ENCODE measurements around the gene IL1R1. TPM values are rescaled to one million over a fixed set of nuclear protein-coding genes. Genes with fewer than 3 reads are reported as not detected.

Gene IL1R1
- total RNA-seq, 2 donors from 2014 or later = 112 to 289 TPM

DNA sequence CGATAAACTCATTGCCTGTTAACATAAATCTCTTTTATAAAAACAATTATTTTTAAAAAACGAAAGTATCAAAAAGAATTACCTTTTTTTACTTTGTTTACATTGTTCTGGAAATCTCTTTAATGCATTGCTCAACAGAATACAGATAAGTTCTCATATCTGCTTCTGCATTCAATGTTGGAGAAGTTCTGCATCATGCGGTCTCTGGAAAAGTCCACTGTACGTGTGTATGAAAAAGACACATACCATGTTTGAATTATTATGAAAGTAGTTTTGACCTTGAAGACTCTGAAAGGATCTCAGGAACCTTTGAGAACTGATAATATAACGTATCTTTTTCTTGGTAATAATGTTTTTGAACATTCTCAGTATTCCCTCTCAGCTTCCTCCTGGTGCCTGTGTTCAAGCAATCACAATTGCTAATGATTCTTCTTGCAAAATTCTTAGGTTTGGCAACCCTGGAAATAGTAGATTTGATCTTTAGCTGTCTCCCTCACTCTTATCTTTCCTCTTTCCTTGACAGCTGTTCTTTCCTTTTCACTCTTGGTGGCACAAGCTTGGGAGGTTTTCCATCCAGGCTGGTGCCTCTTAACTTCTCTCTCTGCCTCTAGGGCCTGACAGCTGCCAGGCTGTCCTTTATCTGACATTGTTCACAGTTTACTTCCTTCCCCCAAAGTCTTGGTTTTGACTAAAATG is 12.4 kb upstream of the IL1R1 start:
- DNase-seq (ENCODE audit: low spot score) = no peak
- no peaks in the 10 kb centered on the region for H3K4me1 ChIP-seq (replicated peaks)
- no peaks in the 10 kb centered on the region for H3K36me3 ChIP-seq
- 90% methylated on average over 5 of the region's 5 CpGs for WGBS
- no peak overlapping the region for H3K4me3 ChIP-seq
- intact Hi-C loops (cut with DNase I) = no loop called here
- TF ChIP-seq, protein P1, sequence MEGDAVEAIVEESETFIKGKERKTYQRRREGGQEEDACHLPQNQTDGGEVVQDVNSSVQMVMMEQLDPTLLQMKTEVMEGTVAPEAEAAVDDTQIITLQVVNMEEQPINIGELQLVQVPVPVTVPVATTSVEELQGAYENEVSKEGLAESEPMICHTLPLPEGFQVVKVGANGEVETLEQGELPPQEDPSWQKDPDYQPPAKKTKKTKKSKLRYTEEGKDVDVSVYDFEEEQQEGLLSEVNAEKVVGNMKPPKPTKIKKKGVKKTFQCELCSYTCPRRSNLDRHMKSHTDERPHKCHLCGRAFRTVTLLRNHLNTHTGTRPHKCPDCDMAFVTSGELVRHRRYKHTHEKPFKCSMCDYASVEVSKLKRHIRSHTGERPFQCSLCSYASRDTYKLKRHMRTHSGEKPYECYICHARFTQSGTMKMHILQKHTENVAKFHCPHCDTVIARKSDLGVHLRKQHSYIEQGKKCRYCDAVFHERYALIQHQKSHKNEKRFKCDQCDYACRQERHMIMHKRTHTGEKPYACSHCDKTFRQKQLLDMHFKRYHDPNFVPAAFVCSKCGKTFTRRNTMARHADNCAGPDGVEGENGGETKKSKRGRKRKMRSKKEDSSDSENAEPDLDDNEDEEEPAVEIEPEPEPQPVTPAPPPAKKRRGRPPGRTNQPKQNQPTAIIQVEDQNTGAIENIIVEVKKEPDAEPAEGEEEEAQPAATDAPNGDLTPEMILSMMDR (IDR thresholded peaks at IDR 0.05) = no peak
- TF ChIP-seq POLR2A (IDR thresholded peaks at IDR 0.05) (no peak), POLR2AphosphoS5 (IDR thresholded peaks at IDR 0.05) (no peak)
- H3K9me3 ChIP-seq = no peaks in the 10 kb centered on the region
- H3K27me3 ChIP-seq (replicated peaks; ENCODE audit: insufficient read depth) = no peaks in the 10 kb centered on the region
- peak overlapping the region in 1 of 2 donors; percentile 40 for H3K27ac ChIP-seq

DNA sequence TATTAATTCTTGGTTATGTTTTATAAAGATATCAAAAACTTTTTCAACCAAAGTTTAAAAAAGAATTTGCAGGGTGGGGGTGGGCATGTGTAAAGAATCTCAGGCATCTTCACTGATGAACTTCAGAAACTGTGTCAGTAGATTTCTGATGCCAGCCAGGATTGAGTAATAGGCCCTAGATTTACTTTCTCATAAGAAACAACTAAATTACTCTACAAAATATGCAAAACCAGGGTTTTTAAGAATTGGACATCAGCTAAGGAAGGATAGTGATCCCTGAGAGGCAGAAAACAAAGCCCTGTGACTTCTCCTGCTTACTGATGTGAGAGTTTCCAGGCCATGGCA is 11.9 kb upstream of the IL1R1 start:
- intact Hi-C loops (cut with DNase I) = no loop called here
- DNase-seq (ENCODE audit: low spot score) = no peak
- H3K27me3 ChIP-seq (replicated peaks; ENCODE audit: insufficient read depth) = no peaks in the 10 kb centered on the region
- no peak overlapping the region for H3K4me3 ChIP-seq
- H3K27ac ChIP-seq = peak overlapping the region; percentile 7 to 40
- no peaks in the 10 kb centered on the region for H3K4me1 ChIP-seq (replicated peaks)
- TF ChIP-seq POLR2AphosphoS5 (IDR thresholded peaks at IDR 0.05) (no peak), POLR2A (IDR thresholded peaks at IDR 0.05) (no peak)
- TF ChIP-seq, protein P1 (IDR thresholded peaks at IDR 0.05) = no peak
- no peaks in the 10 kb centered on the region for H3K36me3 ChIP-seq
- H3K9me3 ChIP-seq = no peaks in the 10 kb centered on the region

DNA sequence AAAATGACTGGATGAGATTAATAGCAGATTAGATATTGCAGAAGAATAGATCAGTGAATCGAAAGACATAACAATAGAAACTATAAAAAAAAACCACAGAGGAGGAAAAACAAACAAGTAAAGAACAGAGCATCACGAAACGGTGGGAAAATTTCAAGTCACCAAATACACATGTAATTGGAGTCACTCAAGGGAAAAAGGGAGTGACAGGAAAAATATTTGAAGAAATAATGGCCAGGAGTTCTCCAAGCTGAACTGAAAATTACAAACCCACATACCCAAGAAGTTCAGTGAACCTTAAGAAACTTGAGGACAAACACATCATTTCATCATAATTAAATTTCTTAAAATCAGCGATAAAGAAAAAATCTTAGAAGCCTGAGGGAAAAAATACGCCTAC is 11.0 kb upstream of the IL1R1 start:
- no peak for DNase-seq (ENCODE audit: low spot score)
- Histone ChIP-seq H3K4me3 (no peak overlapping the region), H3K27ac (peak overlapping the region; percentile 7 to 40), H3K36me3 (no peaks in the 10 kb centered on the region), H3K27me3 (replicated peaks; ENCODE audit: insufficient read depth) (no peaks in the 10 kb centered on the region), H3K9me3 (no peaks in the 10 kb centered on the region), H3K4me1 (replicated peaks) (no peaks in the 10 kb centered on the region)
- intact Hi-C loops (cut with DNase I) = no loop called here
- WGBS = 70% methylated on average over 5 of the region's 5 CpGs
- TF ChIP-seq POLR2A (IDR thresholded peaks at IDR 0.05) = no peak
- peak; percentile 44 for TF ChIP-seq POLR2AphosphoS5 (IDR thresholded peaks at IDR 0.05)
- TF ChIP-seq, protein P1 (IDR thresholded peaks at IDR 0.05) = no peak

DNA sequence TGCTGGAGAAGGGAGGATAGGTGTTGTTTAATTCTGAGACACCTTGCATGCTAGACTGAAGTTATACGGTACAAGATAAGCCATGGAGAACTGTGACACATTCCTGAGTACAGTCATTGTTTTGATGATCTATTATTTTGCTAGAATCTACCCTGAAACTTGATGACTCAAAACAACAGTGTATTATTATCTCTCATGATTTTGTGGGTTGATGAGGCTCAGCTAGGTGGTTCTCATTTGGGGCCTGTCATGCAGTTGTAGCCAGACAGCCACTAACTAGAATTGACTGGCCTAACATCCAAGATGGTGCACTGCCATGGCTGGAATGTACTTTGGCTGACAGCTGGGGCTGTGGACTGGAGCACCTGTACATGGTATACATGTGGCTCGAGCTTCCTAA is 5.4 kb upstream of the IL1R1 start:
- H3K36me3 ChIP-seq = no peaks in the 10 kb centered on the region
- 98% methylated on average over 2 of the region's 2 CpGs for WGBS
- TF ChIP-seq POLR2A (IDR thresholded peaks at IDR 0.05) (no peak), POLR2AphosphoS5 (IDR thresholded peaks at IDR 0.05) (no peak)
- TF ChIP-seq, protein P1 (IDR thresholded peaks at IDR 0.05) = no peak

DNA sequence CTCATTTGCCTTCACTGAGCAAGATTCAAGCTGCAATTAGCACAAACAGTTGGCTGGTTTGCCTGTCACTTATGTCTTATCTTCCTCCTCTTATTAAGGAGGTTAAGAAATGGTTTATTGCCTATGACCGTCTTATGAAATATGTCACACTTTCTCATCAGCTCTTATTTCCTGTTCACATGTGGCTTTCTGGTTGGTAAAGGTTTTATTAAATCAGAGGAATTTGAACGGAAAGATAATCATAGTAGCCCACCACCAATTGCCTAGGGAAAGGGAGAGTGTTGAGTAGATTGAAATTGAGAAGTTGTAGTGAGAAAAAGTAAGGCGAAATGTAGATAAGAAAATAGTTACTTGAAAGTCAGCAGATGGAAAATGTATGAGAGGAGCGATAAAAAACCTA is 4.2 kb upstream of the IL1R1 start:
- no peak overlapping the region for H3K27ac ChIP-seq
- H3K4me1 ChIP-seq (replicated peaks) = peaks cover 5% of the 10 kb centered on the region
- no peaks in the 10 kb centered on the region for H3K9me3 ChIP-seq
- H3K27me3 ChIP-seq (replicated peaks; ENCODE audit: insufficient read depth) = no peaks in the 10 kb centered on the region
- no peak overlapping the region for H3K4me3 ChIP-seq
- H3K36me3 ChIP-seq = no peaks in the 10 kb centered on the region
- no peak for DNase-seq (ENCODE audit: low spot score)
- TF ChIP-seq POLR2AphosphoS5 (IDR thresholded peaks at IDR 0.05) (no peak), POLR2A (IDR thresholded peaks at IDR 0.05) (no peak)
- TF ChIP-seq, protein P1 (IDR thresholded peaks at IDR 0.05) = no peak
- WGBS = 86% methylated on average over 4 of the region's 4 CpGs
- intact Hi-C loops (cut with DNase I) = no loop called here

More for the DNA sequence above, 5.4 kb upstream of the IL1R1 start:
- H3K27ac ChIP-seq = no peak overlapping the region
- H3K4me3 ChIP-seq = no peak overlapping the region
- no peaks in the 10 kb centered on the region for H3K9me3 ChIP-seq
- peaks cover 5% of the 10 kb centered on the region for H3K4me1 ChIP-seq (replicated peaks)
- intact Hi-C loops (cut with DNase I) = no loop called here
- no peaks in the 10 kb centered on the region for H3K27me3 ChIP-seq (replicated peaks; ENCODE audit: insufficient read depth)
- DNase-seq (ENCODE audit: low spot score) = no peak

Measured in prostate gland (tissue), 2 donors.